HG03571 (cell line): ENCODE results near the gene UBALD2.
"Not testable (repeated sequence)": the region's sequence is repeated elsewhere in the genome, so short reads cannot be mapped to it uniquely, and the experiment has no call there.

Source experiments
- ATAC-seq: cut with Tn5 transposase; IDR thresholded peaks from one replicate; pipeline ENCODE4 v1.9.1; 2021; ENCODE audit not compliant: unreplicated experiment

Gene UBALD2

GRCh38 chr17:76277300-76278267 lies 12.4 kb downstream of the UBALD2 start:
- ATAC-seq: no peak

- no peak for ATAC-seq
Observed at GRCh38 chr17:76278268-76278908, 13.2 kb downstream of the UBALD2 start.

- no peak for ATAC-seq
Observed at GRCh38 chr17:76278952-76279741, 14.0 kb downstream of the UBALD2 start.

- no peak for ATAC-seq
Observed at GRCh38 chr17:76279742-76280287, 14.7 kb downstream of the UBALD2 start.

DNA sequence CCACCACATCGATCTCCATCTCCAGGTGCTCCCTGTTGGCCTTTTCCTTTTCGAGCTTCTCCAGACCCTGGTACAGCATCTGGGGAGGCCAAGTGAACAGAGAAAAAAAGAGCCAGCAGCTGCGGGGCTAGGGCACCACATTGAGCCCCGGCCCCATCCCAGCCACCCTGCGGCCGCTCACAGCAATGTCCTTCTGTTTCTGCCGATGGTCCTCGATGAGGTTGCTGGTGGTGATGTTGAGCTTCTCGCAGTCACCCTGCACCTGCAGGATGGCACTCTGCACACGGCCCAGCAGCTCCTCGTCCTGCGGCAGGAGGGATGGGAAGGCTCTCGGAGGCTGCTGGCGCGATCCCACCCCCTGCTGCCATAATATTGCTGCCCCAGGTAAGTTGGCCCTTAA lies 15.5 kb downstream of the UBALD2 start:
- no peak for ATAC-seq

- no peak for ATAC-seq
Observed at GRCh38 chr17:76281573-76282371, 16.6 kb downstream of the UBALD2 start.

DNA sequence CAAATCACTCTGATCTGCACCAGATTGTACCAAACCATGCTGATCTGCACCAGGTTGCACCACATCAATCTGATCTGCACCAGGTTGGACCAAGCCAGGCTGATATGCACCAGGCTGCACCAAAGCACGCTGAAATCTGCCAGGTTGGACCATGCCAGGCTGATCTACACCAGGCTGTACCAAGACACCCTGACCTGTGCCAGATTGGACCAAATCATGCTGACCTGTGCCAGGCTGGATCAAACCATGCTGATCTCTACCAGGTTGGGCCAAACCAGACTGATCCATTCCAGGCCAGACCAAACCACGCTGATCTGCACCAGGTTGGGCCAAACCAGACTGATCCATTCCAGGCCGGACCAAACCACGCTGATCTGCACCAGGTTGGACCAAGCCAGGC lies 27.4 kb downstream of the UBALD2 start:
- ATAC-seq: no peak

DNA sequence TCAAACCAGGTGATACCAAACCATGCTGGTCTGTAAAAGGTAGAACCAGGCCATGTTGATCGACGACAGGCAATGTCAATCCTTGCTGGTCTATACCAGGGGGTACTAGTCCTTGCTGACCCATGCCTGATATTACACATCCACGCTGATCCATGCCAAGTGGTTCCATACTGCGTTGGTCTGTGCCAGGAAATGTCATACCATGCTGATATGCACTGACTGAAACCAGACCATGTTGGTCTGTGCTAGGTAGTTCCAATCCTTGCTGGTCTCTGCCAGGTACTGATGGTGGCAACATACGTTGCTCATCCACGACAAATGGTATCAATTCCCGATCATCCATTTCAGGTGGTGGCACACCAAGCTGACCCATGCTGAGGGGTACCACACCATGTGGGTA lies 28.0 kb downstream of the UBALD2 start:
- no peak for ATAC-seq

DNA sequence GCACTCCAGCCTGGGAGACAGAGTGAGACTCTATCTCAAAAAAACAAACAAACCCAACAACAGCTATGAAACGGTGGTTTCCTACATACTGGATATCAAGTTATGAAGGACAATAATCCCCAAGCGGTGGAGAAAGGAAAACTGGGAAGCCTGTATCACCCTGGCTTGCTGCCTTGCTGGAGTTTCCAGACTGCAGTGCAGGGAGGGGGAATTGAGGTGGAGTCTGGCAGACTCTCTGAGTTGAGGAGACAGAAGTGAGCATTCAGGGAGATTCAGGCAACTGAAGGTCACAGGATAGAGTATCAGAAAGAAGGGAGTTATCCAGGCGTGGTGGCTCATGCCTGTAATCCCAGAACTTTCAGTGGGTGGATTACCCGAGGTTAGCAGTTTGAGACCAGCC lies 31.0 kb downstream of the UBALD2 start:
- ATAC-seq: no peak

DNA sequence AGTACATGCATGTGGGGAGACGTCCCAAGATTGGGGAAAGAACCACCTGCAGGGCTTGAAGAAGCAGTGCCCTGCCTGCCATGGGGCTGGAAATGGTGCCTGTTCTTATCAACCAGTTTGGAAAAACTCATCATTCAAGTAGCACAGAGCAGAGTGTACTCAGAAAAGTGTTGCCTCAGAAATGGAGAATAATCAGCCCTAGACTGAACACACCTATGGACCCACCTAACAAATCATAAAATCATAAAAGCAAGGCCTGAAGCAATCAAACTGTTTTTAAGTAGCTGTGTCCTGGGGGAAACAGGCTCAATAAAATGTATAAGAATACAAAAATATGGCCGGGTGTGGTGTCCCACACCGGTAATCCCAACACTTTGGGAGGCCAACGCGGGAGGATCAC lies 31.7 kb downstream of the UBALD2 start:
- no peak for ATAC-seq

GRCh38 chr17:76297436-76297835 lies 32.3 kb downstream of the UBALD2 start:
- no peak for ATAC-seq

DNA sequence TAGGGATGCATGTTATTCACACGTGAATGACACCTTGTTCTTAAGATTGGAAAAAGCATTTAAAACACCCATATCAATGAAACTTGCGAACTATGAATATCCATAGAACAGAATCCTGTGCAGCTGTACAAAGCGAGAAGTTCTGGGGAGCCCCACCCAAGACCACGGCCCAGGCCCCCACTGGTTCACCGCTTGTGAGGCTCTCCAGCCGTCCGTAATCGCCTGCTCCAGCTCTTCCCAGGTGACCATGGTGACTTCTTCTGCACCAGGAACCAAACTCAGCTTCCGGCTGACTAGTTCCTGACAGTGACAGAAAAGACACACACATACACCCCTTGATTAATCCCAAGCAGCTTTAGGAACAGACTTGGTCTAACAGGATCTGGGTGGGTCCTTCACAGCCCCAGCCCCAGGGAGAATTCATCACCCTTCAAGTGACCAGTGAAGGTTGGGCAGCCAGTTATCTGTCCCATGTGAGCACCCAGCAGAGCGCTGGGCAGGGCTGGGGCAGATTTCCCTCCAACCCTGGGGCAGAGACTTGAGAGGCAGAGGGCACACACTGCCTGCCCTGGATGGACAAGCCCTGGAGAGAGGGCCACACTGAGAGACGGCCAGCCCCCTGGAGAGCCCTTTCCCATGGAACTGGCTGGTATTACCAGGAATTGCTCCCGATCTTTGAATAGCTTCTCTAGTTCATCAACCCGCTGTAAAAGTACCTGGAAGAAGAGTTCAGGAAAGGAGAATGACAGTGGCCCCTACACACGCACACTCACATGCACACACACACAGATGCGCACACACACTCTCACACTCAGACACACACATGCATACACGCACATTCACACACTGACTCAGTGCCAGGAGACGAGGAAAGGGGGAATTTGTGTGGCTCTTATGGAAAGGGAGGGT lies 39.3 kb downstream of the UBALD2 start:
- ATAC-seq: no peak

- ATAC-seq: not testable (repeated sequence)
Observed at GRCh38 chr17:76305135-76305454, 39.9 kb downstream of the UBALD2 start.

GRCh38 chr17:76307299-76307965 lies 42.3 kb downstream of the UBALD2 start:
- no peak for ATAC-seq

GRCh38 chr17:76307966-76308338 lies 42.8 kb downstream of the UBALD2 start, which contains the start of gene QRICH2:
TSS of gene QRICH2 (minus strand) at chr17:76308276. CDS start at chr17:76307998, 278 bp downstream.
- ATAC-seq: no peak

- no peak for ATAC-seq
Observed at GRCh38 chr17:76309461-76309860, 44.3 kb downstream of the UBALD2 start.

- no peak for ATAC-seq
Observed at GRCh38 chr17:76312735-76313134, 47.6 kb downstream of the UBALD2 start.

DNA sequence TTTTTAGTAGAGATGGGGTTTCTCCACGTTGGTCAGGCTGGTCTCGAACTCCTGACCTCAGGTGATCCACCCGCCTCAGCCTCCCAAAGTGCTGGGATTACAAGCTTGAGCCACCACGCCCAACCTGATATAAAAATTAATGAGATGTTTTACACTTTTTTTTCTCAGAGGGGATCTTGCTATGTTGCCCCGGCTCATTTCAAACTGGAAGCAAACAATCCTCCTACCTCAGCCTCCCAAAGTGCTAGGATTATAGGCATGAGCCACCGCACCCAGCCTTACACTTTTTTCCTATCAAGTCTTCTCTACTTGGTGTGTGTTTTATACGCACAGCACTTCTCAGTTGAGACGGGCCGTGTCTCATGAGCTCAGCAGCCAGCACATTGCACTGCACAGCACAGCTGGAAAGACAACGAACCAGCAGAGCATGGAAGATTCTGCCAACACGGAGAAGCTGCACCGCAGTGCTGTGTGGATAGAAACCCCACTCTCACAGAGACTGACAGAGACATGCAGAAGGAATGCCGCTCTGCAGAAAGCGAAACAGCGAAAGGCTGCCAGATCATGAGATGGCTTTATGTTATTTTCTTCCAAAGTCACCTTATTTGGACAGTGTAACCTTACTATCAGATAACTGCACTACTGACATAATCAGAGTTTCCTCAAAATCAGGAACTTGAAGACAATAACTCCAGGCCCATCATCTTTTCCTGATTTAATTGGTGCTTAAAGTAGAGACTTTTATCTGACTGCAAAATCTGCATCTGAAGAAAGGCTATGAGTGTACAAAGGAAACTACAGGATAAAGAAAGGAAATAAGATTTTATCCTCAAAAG lies 49.5 kb downstream of the UBALD2 start:
- no peak for ATAC-seq
